Omental fat pad (tissue), 4 donors: ENCODE measurements around the gene BORA. TPM values are rescaled to one million over a fixed set of nuclear protein-coding genes. Genes with fewer than 3 reads are reported as not detected.

Source experiments
- ATAC-seq: fragments of 150-250 bp; one replicate; pipeline ENCODE4 v1.9.1; 2016; ENCODE audit warnings: mild to moderate bottlenecking, moderate library complexity; ENCODE audit not compliant: low FRiP score
- DNase-seq: peaks from one replicate; pipeline ENCODE4 v3.0.0-alpha.2; 2019; ENCODE audit warnings: low spot score
- total RNA-seq, 4 donors: library from RNA; depleted of rRNA; stranded (reverse); fragments of >200 nt; gene quantifications; one replicate each; pipeline ENCODE4 v1.1.0, GENCODE V29; 2016
- TF ChIP-seq, protein P1 (sequence below), 3 donors: fragments of 450-650 bp; IDR thresholded peaks; one replicate each; pipeline ENCODE4 v1.5.1; 2016 to 2017; ENCODE audit warnings: antibody characterized with exemption in 3 of 3, mild to moderate bottlenecking in 3 of 3, moderate library complexity in 2 of 3

The BORA gene
- total RNA-seq, 4 donors from 2014 or later = 2.0 to 4.6 (median 3.9) TPM

DNA sequence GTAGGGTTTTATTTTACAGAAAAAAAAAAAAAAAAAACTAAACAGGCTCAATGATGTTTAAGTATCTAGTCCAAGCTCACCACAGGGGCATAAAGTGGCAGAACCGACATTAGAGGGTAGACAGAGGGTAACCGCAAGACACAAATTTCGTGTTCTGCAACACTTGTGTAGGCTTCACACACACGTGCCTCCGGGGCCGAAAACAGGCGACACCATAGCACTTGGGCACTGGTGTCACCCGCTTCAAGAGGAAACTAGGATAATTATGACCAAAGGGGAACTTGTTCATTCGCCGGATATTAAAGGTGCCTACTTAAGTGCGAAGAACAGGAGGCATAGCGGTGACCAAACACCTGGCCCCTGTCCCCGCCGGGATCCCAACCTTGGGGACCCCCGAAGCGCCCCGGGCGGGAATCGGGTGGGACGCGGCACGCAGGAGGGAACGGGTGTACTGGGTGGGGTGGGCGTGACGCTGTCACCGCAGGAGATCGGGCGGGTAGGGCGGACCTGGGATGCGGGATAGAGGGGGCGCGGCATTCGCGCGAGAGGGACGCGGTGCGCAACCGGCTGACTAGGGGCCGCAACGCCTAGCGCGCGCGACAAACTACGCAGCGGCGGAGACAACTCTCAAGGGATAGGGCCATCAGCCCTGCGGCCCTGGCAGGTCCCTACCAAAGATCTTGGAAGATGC, 852 bp upstream of the BORA start:
- no peak for DNase-seq

GRCh38 chr13:72728290-72728605, 525 bp downstream of the BORA start:
- no peak for DNase-seq
- TF ChIP-seq, protein P1, sequence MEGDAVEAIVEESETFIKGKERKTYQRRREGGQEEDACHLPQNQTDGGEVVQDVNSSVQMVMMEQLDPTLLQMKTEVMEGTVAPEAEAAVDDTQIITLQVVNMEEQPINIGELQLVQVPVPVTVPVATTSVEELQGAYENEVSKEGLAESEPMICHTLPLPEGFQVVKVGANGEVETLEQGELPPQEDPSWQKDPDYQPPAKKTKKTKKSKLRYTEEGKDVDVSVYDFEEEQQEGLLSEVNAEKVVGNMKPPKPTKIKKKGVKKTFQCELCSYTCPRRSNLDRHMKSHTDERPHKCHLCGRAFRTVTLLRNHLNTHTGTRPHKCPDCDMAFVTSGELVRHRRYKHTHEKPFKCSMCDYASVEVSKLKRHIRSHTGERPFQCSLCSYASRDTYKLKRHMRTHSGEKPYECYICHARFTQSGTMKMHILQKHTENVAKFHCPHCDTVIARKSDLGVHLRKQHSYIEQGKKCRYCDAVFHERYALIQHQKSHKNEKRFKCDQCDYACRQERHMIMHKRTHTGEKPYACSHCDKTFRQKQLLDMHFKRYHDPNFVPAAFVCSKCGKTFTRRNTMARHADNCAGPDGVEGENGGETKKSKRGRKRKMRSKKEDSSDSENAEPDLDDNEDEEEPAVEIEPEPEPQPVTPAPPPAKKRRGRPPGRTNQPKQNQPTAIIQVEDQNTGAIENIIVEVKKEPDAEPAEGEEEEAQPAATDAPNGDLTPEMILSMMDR (IDR thresholded peaks at IDR 0.05) = no peak
- no peak for ATAC-seq

More for the DNA sequence above, 852 bp upstream of the BORA start:
- peak; percentile 29 for ATAC-seq
- TF ChIP-seq, protein P1 (IDR thresholded peaks at IDR 0.05) = no peak

GRCh38 chr13:72737033-72737432, 9.3 kb downstream of the BORA start:
- ATAC-seq = no peak
- no peak for DNase-seq
- TF ChIP-seq, protein P1 (IDR thresholded peaks at IDR 0.05) = no peak

GRCh38 chr13:72740015-72740414, 12.3 kb downstream of the BORA start:
- TF ChIP-seq, protein P1 (IDR thresholded peaks at IDR 0.05) = no peak
- DNase-seq (no peak), ATAC-seq (no peak)

- no peak for DNase-seq
- TF ChIP-seq, protein P1 (IDR thresholded peaks at IDR 0.05) = no peak
- no peak for ATAC-seq
Measured at GRCh38 chr13:72745260-72745659, 17.5 kb downstream of the BORA start.

DNA sequence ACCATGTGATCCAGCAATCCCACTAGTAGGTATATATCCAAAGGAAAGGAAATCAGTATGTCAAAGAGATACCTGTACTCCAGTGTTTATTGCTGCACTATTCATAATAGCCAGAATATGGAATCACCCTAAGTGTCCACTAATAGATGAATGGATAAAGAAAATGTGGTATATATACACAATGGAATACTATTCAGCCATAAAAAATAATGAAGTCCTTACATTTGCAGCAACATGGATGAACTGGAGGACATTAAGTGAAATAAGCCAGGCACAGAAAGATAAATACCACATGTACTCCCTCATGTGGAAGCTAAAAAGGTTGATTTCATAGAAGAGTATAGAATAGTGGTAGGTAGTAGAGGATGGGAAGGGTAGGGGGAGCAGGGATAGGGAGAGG, 23.5 kb downstream of the BORA start:
- ATAC-seq = no peak
- no peak for DNase-seq
- TF ChIP-seq, protein P1 (IDR thresholded peaks at IDR 0.05) = no peak

DNA sequence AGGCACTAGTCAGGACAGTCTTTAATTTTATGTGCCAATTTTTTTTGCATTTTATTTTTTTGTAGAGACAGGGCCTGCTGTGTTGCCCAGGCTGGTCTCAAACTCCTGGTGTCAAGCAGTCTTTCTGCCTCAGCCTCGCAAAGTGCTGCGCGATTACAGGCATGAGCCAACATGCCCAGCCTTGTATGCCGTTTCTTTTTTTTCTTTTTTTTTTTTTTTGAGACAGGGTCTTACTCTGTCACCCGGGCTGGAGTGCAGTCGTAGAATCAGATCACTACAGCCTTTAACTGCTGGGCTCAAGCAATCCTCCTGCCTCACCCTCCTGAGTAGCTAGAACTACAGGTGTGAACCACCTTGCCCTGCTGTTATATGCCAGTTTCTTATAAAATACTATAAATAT, 26.4 kb downstream of the BORA start:
- DNase-seq (no peak), ATAC-seq (no peak)
- TF ChIP-seq, protein P1 (IDR thresholded peaks at IDR 0.05) = no peak
